C4-2B (cell line): ENCODE data around the gene WDR49.

Source experiments
- ZFX ChIP-seq: fragments of 450-650 bp; IDR thresholded peaks from 2 replicates; pipeline ENCODE4 v1.6.1; 2017
- TF ChIP-seq, protein P1 (sequence below): fragments of 450-650 bp; conservative IDR thresholded peaks from 2 replicates; pipeline ENCODE4 v1.5.1; 2017; ENCODE audit warnings: mild to moderate bottlenecking

DNA sequence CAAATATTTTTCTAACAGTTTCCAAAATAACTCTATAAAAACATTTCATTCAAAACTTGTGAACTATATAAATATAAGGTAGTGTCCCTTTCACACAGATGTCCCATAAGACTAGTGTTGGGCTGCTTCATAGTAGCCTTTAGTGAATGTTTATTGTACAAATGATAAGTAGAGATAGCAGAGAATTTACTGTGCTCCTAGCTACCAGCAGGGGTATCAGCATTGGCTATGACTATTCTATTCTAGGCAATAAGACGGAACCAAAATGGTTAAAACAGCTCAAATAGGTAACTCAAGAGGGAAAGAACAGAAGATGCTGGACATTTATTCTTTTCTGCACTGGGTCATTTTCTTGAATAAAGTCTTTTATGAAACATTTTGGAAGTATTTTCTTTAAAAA is 202.5 kb downstream of the WDR49 start:
- TF ChIP-seq, protein P1, sequence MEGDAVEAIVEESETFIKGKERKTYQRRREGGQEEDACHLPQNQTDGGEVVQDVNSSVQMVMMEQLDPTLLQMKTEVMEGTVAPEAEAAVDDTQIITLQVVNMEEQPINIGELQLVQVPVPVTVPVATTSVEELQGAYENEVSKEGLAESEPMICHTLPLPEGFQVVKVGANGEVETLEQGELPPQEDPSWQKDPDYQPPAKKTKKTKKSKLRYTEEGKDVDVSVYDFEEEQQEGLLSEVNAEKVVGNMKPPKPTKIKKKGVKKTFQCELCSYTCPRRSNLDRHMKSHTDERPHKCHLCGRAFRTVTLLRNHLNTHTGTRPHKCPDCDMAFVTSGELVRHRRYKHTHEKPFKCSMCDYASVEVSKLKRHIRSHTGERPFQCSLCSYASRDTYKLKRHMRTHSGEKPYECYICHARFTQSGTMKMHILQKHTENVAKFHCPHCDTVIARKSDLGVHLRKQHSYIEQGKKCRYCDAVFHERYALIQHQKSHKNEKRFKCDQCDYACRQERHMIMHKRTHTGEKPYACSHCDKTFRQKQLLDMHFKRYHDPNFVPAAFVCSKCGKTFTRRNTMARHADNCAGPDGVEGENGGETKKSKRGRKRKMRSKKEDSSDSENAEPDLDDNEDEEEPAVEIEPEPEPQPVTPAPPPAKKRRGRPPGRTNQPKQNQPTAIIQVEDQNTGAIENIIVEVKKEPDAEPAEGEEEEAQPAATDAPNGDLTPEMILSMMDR, result no peak; the same call in 1 of the 2 replicates
- TF ChIP-seq ZFX, result no peak
